Neutrophil (primary cell): Measurements from ENCODE around the gene ST3GAL3.
"Not testable (repeated sequence)": the region's sequence is repeated elsewhere in the genome, so short reads cannot be mapped to it uniquely, and the experiment has no call there.

Source experiments
- H3K27ac ChIP-seq: fragments of 200-600 bp; sonication (generic); 2 replicates; pipeline ENCODE4 v1.5.1; 2016; ENCODE audit warnings: mild to moderate bottlenecking, moderate library complexity
- H3K27me3 ChIP-seq: fragments of 200-600 bp; sonication (generic); 2 replicates; pipeline ENCODE4 v1.6.0; 2016; ENCODE audit warnings: mild to moderate bottlenecking
- H3K36me3 ChIP-seq: fragments of 200-600 bp; sonication (generic); 2 replicates; pipeline ENCODE4 v1.5.1; 2017
- H3K4me1 ChIP-seq, 2 experiments: fragments of 200-600 bp in 1 of 2; sonication (generic) in 1 of 2; 1 replicate in 1 of 2; 2 replicates in 1 of 2; pipeline versions ENCODE4 v1.5.1 to v1.6.1; 2013 to 2016; ENCODE audit warnings: low read depth in 1 of 2, low read length in 1 of 2, mild to moderate bottlenecking in 1 of 2, moderate library complexity in 1 of 2; ENCODE audit not compliant: control insufficient read depth in 1 of 2, insufficient read depth in 1 of 2
- H3K4me3 ChIP-seq, 2 experiments: fragments of 200-600 bp in 1 of 2; sonication (generic) in 1 of 2; 1 replicate in 1 of 2; 2 replicates in 1 of 2; pipeline ENCODE4 v1.5.1; 2013 to 2016; ENCODE audit warnings: low read depth in 1 of 2, low read length in 1 of 2, mild to moderate bottlenecking in 1 of 2, moderate library complexity in 1 of 2
- H3K9me3 ChIP-seq: fragments of 200-600 bp; sonication (generic); 2 replicates; pipeline ENCODE4 v1.5.1; 2016
- TF ChIP-seq, protein P1 (sequence below): fragments of 200-600 bp; sonication (generic); IDR thresholded peaks from 2 replicates; pipeline ENCODE4 v1.5.1; 2016; ENCODE audit warnings: antibody characterized with exemption

The ST3GAL3 gene

DNA sequence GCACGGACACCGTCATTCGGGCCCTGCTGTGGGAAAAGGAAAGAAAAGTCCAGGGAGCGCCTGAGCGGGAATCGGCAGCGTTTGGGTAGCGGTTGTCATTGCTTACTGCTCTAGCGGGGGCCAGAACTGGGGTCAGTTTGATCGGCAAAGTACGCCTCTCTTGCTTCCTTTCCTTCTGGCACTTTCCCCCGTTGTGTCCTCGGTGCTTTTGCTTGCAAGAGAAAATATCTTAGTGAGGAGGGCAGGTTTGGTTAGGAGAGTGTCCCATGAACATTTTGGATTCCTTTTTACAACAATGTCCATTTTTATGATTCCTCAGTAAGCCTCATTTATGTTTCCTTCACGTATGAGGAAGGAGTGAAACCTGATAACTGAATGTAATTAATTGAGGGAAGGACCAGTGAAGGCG lies 670 bp downstream of the ST3GAL3 start:
- Histone ChIP-seq H3K4me1 (peaks cover 16% of the 10 kb centered on the region in 2 experiments), H3K4me3 (peak overlapping the region; percentile 68 to 71), H3K36me3 (peaks cover 28% of the 10 kb centered on the region), H3K27ac (peak overlapping the region; percentile 24), H3K27me3 (no peaks in the 10 kb centered on the region), H3K9me3 (no peaks in the 10 kb centered on the region)
- TF ChIP-seq, protein P1, sequence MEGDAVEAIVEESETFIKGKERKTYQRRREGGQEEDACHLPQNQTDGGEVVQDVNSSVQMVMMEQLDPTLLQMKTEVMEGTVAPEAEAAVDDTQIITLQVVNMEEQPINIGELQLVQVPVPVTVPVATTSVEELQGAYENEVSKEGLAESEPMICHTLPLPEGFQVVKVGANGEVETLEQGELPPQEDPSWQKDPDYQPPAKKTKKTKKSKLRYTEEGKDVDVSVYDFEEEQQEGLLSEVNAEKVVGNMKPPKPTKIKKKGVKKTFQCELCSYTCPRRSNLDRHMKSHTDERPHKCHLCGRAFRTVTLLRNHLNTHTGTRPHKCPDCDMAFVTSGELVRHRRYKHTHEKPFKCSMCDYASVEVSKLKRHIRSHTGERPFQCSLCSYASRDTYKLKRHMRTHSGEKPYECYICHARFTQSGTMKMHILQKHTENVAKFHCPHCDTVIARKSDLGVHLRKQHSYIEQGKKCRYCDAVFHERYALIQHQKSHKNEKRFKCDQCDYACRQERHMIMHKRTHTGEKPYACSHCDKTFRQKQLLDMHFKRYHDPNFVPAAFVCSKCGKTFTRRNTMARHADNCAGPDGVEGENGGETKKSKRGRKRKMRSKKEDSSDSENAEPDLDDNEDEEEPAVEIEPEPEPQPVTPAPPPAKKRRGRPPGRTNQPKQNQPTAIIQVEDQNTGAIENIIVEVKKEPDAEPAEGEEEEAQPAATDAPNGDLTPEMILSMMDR, result no peak

- Histone ChIP-seq H3K4me1 (peaks cover 16% of the 10 kb centered on the region in 2 experiments), H3K9me3 (no peaks in the 10 kb centered on the region), H3K36me3 (no peaks in the 10 kb centered on the region), H3K27me3 (no peaks in the 10 kb centered on the region), H3K27ac (no peak overlapping the region), H3K4me3 (no peak overlapping the region)
- TF ChIP-seq, protein P1, result no peak
Observed at GRCh38 chr1:43711049-43711448, 3.7 kb downstream of the ST3GAL3 start.

DNA sequence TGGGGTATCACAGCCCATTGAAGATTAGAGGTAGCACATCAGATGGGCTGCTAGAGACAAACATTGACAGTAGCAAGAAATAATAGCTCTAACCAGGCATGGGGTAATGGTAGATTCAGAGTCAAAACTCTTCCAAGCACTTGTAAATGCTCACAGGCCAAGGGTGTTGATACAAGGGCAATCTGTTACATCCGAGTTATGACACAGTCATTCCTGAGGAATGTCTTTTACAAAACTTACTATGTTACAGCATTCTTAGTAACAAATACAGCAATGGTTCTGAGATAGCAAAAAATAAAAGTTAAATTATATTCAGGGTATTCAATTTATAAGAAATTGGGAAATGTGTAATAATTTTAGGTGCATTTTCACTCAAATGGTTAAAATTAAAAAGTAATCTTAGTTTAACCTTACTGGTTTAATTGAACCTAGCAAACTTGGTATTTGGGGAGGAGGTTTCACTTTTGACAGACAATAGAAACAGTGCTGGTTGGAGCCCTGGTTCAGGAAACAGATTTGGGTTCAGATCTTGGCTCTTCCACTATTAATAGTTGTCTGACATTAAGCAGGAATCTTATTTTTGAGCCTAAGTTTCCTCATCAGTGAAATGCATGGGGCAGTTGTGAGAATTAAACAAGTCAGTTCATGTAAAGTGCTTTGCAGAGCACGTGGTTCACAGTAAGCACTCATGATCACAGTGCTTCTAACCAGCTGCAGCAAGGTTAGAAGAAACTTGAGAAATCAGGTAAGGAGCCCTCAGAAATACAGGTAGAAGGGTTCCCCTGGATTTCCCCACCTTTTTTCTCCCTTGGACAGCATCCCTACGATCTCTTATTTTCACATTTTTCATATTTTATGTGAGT lies 4.4 kb downstream of the ST3GAL3 start:
- no peaks in the 10 kb centered on the region for H3K27me3 ChIP-seq
- no peak overlapping the region for H3K27ac ChIP-seq
- TF ChIP-seq, protein P1, result no peak
- no peak overlapping the region for H3K4me3 ChIP-seq
- H3K36me3 ChIP-seq, result no peaks in the 10 kb centered on the region
- peaks cover 12% of the 10 kb centered on the region in 2 experiments for H3K4me1 ChIP-seq
- H3K9me3 ChIP-seq, result no peaks in the 10 kb centered on the region

DNA sequence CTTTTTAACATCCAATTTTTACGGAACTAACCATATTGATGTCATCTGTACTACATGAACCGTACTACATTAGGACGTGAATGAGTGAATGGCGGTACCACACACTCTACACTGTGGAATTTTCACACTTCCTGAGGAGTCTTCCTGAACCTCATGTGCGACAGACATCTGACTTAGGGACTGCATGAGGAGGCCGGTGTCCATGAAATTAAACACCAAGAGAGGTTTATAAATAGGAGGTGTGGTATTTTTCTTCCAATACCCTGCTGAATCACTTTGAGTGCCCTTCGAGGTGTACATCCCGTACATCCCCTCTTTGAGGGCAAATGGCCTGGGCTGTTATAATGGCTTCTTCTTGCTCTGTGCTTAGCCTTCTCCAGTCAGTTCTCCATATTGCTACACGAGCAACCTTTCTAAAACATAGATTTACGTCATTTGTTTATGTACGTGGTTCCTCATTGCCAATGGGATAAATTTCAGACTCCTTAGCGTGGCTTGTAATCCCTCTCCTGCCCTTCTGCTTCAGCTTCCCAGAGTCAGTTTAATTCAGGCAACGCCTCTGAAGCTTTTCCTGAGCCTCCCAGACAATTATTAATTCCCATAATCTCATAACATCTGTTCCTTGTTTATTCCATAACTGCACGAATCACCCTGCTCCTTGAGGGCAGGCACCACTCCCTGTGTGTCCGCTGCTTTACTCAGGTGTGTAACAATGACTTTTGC lies 9.4 kb downstream of the ST3GAL3 start:
- Histone ChIP-seq H3K4me1 (no peaks in the 10 kb centered on the region), H3K27ac (no peak overlapping the region), H3K9me3 (no peaks in the 10 kb centered on the region), H3K36me3 (no peaks in the 10 kb centered on the region), H3K4me3 (no peak overlapping the region), H3K27me3 (no peaks in the 10 kb centered on the region)
- TF ChIP-seq, protein P1, result no peak

GRCh38 chr1:43719063-43719462 lies 11.7 kb downstream of the ST3GAL3 start:
- Histone ChIP-seq H3K27ac (no peak overlapping the region), H3K4me3 (no peak overlapping the region), H3K9me3 (no peaks in the 10 kb centered on the region), H3K36me3 (no peaks in the 10 kb centered on the region), H3K27me3 (no peaks in the 10 kb centered on the region), H3K4me1 (no peaks in the 10 kb centered on the region)
- TF ChIP-seq, protein P1, result no peak

DNA sequence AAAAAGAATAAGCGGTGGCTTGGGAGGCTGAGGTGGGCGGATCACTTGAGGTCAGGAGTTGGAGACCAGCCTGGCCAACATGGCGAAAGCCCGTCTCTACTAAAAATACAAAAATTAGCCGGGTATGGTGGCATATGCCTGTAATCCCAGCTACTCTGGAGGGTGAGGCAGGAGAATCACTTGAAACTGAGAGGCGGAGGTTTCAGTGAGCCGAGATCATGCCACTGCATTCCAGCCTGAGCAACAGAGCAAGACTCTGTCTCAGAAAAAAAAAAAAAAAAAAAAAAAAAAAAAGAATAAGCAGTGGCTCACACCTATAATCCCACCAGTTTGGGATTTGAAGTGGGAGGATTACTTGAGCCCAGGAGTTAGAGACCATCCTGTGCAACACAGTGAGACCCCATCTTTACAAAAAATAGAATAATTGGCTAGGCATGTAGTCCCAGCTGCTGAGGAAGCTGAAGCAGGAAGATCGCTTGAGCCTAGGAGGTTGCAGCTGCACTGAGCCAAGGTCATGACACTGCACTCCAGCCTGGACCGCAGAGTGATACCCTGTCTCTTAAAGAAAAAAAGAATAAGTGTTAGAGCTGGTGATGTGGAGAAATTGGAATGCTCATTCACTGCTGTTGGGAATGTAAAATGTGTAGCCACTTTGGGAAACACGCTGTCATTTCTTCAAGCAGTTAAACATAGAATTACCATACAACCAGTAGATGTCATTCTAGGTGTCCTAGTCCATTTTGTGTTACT lies 12.5 kb downstream of the ST3GAL3 start:
- H3K36me3 ChIP-seq, H3K4me3 ChIP-seq, H3K27ac ChIP-seq, H3K27me3 ChIP-seq, H3K9me3 ChIP-seq, H3K4me1 ChIP-seq: not testable (repeated sequence)
